HG03378 (cell line): ENCODE data around the gene CTSH.
"Not testable (repeated sequence)": the region's sequence is repeated elsewhere in the genome, so short reads cannot be mapped to it uniquely, and the experiment has no call there.

Experiments used
- ATAC-seq: cut with Tn5 transposase; IDR thresholded peaks from one replicate; pipeline ENCODE4 v1.9.1; 2021; ENCODE audit warnings: mild to moderate bottlenecking, moderate library complexity; ENCODE audit not compliant: unreplicated experiment

The CTSH gene

GRCh38 chr15:78944202-78944625 is 632 bp downstream of the CTSH start:
- ATAC-seq = no peak

GRCh38 chr15:78943692-78944091 is 1.2 kb downstream of the CTSH start:
- no peak for ATAC-seq

- no peak for ATAC-seq
These were observed 2.1 kb downstream of the CTSH start for GRCh38 chr15:78942741-78943140.

DNA sequence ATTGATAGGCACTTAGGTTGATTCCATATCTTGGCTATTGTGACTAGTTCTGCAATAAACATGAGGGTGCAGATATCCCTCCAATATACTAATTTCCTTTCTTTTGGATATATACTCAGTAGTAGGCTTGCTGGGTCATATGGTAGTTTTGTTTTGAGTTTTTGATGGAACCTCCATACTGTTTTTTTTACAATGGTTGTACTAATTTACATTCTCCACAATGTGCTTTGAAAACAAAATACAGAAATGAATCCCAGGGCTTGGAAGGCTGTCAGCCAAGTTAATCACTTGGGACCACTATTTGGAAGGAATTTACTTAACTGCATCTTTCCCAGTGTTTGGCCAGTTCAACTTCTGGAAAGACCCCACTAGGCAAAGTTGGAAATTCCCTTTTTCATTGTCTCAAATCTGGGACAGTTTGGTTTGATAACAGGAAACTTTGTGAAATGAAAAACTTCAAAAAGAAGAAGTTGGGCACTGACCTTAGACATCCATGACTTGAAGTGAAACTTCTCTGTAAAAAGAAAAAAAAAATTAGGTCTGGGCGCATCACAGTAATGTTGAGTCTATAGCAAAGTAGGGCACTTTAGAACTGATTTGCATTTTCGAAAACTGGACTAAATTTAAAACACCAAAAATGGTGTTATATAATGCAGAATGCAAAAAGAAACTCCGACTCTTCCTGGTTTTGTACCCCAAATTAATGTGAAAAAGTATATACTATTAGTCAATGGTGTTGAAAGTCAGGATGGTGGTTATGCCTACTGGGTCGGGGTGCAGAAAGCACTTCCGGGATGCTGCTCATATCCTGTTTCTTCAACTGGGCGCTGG is 6.0 kb downstream of the CTSH start:
- ATAC-seq = peak; percentile 71

- no peak for ATAC-seq
These were observed 7.6 kb downstream of the CTSH start for GRCh38 chr15:78937132-78937739.

- ATAC-seq = no peak
These were observed 10.2 kb downstream of the CTSH start for GRCh38 chr15:78934655-78935023.

- ATAC-seq = no peak
These were observed 10.8 kb downstream of the CTSH start for GRCh38 chr15:78933823-78934654.

DNA sequence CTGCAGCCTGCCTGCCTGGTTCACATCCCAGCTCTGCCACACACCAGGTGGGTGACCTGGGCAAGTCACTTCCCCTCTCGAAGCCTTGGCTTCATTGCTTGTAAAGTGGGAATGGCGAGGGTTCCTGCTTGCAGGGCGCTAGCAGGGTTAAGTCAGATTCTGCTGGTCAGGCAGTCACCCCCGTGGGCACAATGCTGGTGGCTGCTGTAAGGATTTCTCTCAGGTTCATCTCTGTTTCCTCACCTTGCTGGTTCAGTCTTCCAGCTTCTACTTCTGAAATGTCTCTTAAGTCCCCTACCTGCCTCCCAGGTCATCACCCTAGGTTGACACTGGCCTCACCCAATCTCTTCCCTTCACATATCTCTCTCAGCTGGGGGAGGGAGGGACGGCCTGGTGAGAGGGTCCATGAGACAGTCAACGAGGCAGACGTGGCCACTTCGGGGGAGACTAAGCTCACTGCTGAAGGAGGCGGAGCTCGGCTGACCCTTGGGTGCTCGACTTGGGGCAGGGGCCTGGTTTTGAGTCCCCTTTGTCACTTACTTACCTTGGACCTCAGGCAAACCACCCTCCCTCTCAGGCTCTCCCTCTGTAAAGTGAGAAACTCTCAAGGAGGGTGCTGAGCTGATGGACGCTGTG is 11.5 kb downstream of the CTSH start:
- ATAC-seq = no peak

DNA sequence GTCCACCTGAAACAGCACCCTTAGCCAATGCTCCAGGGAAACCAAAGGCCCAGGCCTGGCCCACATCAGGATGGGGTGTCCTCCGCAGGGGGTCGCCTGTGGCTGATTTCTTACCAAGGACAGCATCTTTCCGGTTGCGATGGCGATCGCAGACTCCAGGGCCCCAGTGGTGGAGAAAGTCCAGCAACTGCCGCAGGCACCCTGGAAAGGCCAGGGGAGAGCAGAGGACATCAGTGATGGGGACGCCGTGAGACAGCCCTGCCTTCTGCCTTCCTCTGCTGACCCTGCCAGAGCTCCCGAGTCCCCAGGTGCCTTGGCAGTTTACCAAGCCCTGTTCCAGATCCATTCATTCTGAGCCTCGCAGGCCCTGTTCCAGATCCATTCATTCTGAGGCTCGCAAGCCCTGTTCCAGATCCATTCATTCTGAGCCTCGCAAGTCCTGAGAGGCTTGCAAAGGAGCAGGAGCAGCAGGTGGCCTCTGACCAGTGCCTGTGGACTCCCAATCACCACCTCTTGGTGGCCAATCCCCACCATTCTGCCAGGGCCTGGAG is 12.5 kb downstream of the CTSH start:
- no peak for ATAC-seq

DNA sequence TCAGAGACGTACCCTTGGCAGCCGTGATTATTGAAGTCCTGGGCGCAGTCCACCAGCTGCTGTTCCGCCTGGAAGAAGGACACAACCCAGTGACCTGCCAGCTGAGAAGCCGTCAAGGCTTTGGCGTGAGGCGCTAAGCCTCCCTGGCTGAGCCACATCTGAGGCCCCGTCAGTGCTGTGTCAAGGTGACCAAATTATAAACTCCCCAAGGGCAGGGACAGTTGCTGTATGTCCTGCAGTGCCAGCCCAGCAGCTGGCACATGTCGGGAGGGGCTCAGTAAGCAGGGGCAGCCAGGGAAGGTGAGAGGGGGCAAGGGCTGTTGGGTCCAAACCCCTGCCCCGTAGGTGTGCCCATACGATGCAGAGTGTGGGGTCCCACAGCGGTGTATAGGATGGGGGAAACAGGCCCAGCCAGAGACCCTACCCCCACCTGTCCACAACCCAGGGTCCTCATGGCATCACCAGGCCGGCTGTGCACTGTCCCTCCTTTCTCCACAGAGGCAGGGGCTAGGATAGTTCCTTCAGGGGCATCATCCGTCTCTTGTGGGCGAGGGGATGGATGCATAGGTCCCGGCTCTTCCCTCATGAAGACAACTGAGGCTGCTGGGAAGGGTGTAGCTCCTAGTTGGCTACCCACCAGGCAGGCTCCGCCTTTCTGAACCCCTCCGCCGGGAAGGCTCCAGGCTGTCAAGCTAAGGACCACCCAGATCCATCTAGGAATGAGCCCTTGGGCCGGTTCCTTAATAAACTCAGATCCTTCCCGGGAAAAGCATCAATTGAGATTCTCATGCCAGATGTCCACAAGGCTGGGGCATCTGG is 13.2 kb downstream of the CTSH start:
- no peak for ATAC-seq

GRCh38 chr15:78930577-78931388 is 14.1 kb downstream of the CTSH start:
- ATAC-seq = no peak

DNA sequence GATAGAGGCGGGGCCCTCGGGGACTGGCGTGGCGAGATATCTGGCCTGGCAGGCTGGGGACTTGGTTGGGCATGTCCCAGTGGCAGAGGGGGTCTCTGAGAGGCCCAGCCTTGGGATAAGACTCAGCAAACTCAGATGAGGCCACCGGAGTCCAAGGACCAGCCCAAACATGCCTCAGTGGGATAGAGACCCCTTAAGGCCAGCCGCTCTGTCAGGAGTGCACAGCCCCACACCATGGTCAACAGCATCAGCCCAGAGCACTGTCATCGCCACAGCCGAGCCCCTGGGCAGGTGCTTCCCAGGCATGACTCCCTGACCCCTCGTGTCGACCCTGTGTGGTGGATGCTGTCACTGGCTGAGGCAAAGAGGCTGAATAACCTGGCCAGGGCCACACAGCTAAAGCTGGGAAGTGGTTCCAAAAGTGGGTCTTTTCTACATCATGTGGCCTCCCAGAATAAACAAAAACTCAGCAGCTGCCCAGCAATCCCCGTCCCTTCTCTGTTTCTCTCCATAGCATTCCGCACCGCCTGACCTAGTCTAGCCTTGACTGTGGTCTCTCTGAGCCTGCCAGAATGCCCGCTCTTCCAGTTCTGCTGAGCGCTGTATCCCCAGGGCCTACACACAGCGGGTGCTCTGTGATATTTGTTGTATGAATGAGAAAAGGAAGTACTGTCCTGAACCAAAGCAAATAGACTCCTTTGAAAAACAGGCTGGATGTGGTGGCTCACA is 15.1 kb downstream of the CTSH start:
- no peak for ATAC-seq

- ATAC-seq = no peak
These were observed 16.2 kb downstream of the CTSH start for GRCh38 chr15:78928616-78929093.

GRCh38 chr15:78928176-78928575 is 16.7 kb downstream of the CTSH start:
- ATAC-seq = not testable (repeated sequence)

- ATAC-seq = no peak
These were observed 17.6 kb downstream of the CTSH start for GRCh38 chr15:78927077-78927790.

DNA sequence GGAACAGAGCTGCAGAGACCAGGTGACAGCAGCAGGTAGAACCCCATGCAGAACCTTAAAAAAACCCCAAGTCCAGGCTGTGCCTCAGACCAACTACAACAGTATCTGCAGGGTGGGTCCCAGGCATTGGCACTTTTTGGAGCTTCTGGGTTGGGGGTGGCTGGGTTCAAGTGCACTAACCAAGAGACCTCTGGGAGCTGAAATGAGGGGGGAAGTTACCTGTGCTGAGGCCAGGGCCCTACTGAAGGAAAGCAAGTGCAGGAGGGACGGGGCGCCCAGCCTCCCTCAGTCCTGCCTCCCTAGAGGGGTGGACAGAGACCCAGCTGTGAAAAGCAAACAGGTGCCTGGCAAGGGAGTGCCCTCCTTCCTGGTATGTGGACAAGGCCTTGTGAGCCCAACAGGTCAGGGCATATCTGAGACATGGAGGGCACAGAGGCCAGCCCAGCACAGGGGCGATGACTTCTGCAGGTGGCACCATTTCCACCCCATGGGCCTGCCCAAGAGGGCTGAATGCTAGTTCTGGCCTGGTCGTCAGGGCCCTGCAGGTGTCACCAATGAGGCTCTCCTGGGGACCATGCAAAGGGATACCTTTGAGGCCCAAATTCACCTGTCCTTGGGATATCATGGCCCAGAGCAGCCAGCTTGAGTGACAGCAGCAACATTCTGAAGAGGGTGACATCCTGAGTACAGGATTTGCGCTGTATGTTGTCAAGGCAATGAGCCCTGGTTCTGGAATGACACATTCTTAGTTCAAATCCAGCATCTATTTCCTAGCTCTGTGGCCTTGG is 18.7 kb downstream of the CTSH start:
- no peak for ATAC-seq

- no peak for ATAC-seq
These were observed 19.7 kb downstream of the CTSH start for GRCh38 chr15:78925076-78925624.
